H1 (cell line): ENCODE data around the gene BUD23. TPM values are rescaled to one million over a fixed set of nuclear protein-coding genes. Genes with fewer than 3 reads are reported as not detected.

Source experiments
- CTCF ChIA-PET: fragments of 300-600 bp; sonication (Branson Sonifier 250); formaldehyde crosslinking; loops from one replicate; lab custom pipeline; 2021; ENCODE audit not compliant: partially characterized antibody; lab: Charles Lee
- POLR2A ChIA-PET: fragments of 300-600 bp; sonication (Branson Sonifier 250); formaldehyde crosslinking; loops from one replicate; lab custom pipeline; 2021; ENCODE audit warnings: inconsistent platforms; ENCODE audit not compliant: partially characterized antibody; lab: Charles Lee
- DNase-seq, 2 experiments: peaks; one replicate each; pipeline versions ENCODE4 v3.0.0 to v3.0.0-alpha.2; 2010 to 2022; ENCODE audit warnings: low spot score in 2 of 2, low read depth in 1 of 2, mixed read lengths in 1 of 2
- FAIRE-seq: peaks from 2 replicates; lab custom pipeline; 2011; peaks lifted over from hg19 to GRCh38; lab: Jason Lieb, UNC
- H2AFZ ChIP-seq: 2 replicates; pipeline ENCODE4 v1.8.1; 2012; ENCODE audit warnings: low read length, inconsistent platforms
- H2AK5ac ChIP-seq: 2 replicates; pipeline ENCODE4 v1.6.1; 2013; ENCODE audit warnings: low read depth, low read length
- H2BK120ac ChIP-seq: replicated peaks from 2 replicates; pipeline ENCODE3; 2013; ENCODE audit warnings: low read depth, low read length, inconsistent platforms
- H2BK12ac ChIP-seq: 2 replicates; pipeline ENCODE4 v1.6.1; 2013; ENCODE audit warnings: low read depth, low read length
- H2BK15ac ChIP-seq: 2 replicates; pipeline ENCODE4 v1.6.1; 2013; ENCODE audit warnings: low read length
- H2BK20ac ChIP-seq: 2 replicates; pipeline ENCODE4 v1.6.1; 2013; ENCODE audit warnings: low read length
- H2BK5ac ChIP-seq: 2 replicates; pipeline ENCODE4 v1.6.1; 2013; ENCODE audit warnings: low read depth, low read length
- H3K14ac ChIP-seq: 2 replicates; pipeline ENCODE4 v1.6.1; 2013; ENCODE audit warnings: inconsistent platforms; ENCODE audit not compliant: insufficient read length
- H3K18ac ChIP-seq: 2 replicates; pipeline ENCODE4 v1.6.1; 2013; ENCODE audit warnings: low read length; ENCODE audit errors: extremely low read depth
- H3K23ac ChIP-seq: 2 replicates; pipeline ENCODE4 v1.6.1; 2013; ENCODE audit warnings: inconsistent platforms; ENCODE audit not compliant: insufficient read length
- H3K23me2 ChIP-seq: 2 replicates; pipeline ENCODE4 v1.6.1; 2013; ENCODE audit warnings: low read depth, low read length
- H3K27ac ChIP-seq: 2 replicates; pipeline ENCODE4 v1.6.1; 2011; ENCODE audit warnings: low read depth, low read length, inconsistent platforms
- H3K27me3 ChIP-seq, 4 experiments: replicated peaks in 1 of 4; 1 replicate in 1 of 4; 2 replicates in 3 of 4; pipeline versions ENCODE4 v1.6.1 to v1.8.1; 2011 to 2013; ENCODE audit warnings: low read length in 3 of 4, mild to moderate bottlenecking in 3 of 4, inconsistent platforms in 2 of 4, mixed read lengths in 2 of 4, moderate library complexity in 1 of 4; ENCODE audit not compliant: control insufficient read depth in 3 of 4, insufficient read depth in 3 of 4; ENCODE audit errors: extremely low read depth in 1 of 4
- H3K36me3 ChIP-seq, 4 experiments: 2 replicates each; pipeline versions ENCODE4 v1.6.1 to v1.8.1; 2011 to 2013; ENCODE audit warnings: mild to moderate bottlenecking in 4 of 4, low read length in 3 of 4, moderate library complexity in 2 of 4, control low read depth in 1 of 4, inconsistent platforms in 1 of 4; ENCODE audit not compliant: insufficient read depth in 4 of 4, control insufficient read depth in 2 of 4
- H3K4ac ChIP-seq: replicated peaks from 2 replicates; pipeline ENCODE3; 2013; ENCODE audit warnings: low read length, low read depth, mixed read lengths, inconsistent platforms; ENCODE audit not compliant: insufficient read length
- H3K4me1 ChIP-seq, 4 experiments: replicated peaks in 1 of 4; 1 replicate in 1 of 4; 2 replicates in 3 of 4; pipeline versions ENCODE4 v1.6.1 to v1.8.1; 2011 to 2013; ENCODE audit warnings: low read length in 3 of 4, inconsistent platforms in 2 of 4, mixed read lengths in 1 of 4; ENCODE audit not compliant: insufficient read depth in 4 of 4, control insufficient read depth in 3 of 4
- H3K4me2 ChIP-seq, 2 experiments: 2 replicates each; pipeline versions ENCODE4 v1.6.1 to v1.8.1; 2011 to 2013; ENCODE audit warnings: low read depth in 2 of 2, low read length in 2 of 2, control low read depth in 1 of 2, inconsistent platforms in 1 of 2, mild to moderate bottlenecking in 1 of 2; ENCODE audit not compliant: insufficient read depth in 1 of 2
- H3K4me3 ChIP-seq, 4 experiments: fragments of 200-600, 300-600 bp in 1 of 4; sonication (generic), shearing (Covaris generic), sonication (Bioruptor Twin) in 1 of 4; 2 replicates each; pipeline versions ENCODE4 v1.5.1 to v1.8.1; 2011 to 2016; ENCODE audit warnings: low read length in 4 of 4, low read depth in 3 of 4, control low read depth in 2 of 4, inconsistent platforms in 2 of 4, mild to moderate bottlenecking in 2 of 4, mixed read lengths in 1 of 4, moderate library complexity in 1 of 4; ENCODE audit not compliant: insufficient read depth in 2 of 4; ENCODE audit errors: extremely low read depth in 1 of 4
- H3K56ac ChIP-seq: replicated peaks from 2 replicates; pipeline ENCODE3; 2013; ENCODE audit warnings: low read depth, mild to moderate bottlenecking, mixed read lengths, low read length, inconsistent platforms; ENCODE audit not compliant: insufficient read length
- H3K79me1 ChIP-seq: 2 replicates; pipeline ENCODE4 v1.6.1; 2013; ENCODE audit warnings: low read depth, low read length, control low read depth
- H3K79me2 ChIP-seq, 2 experiments: 2 replicates each; pipeline versions ENCODE4 v1.6.1 to v1.8.1; 2012 to 2013; ENCODE audit warnings: low read length in 2 of 2, mild to moderate bottlenecking in 2 of 2, inconsistent platforms in 1 of 2; ENCODE audit not compliant: insufficient read depth in 2 of 2, control insufficient read depth in 1 of 2
- H3K9ac ChIP-seq, 4 experiments: replicated peaks in 1 of 4; 1 replicate in 1 of 4; 2 replicates in 3 of 4; pipeline versions ENCODE4 v1.6.1 to v1.8.1; 2011 to 2013; ENCODE audit warnings: low read depth in 3 of 4, low read length in 3 of 4, control low read depth in 2 of 4, mild to moderate bottlenecking in 2 of 4, moderate library complexity in 2 of 4, inconsistent platforms in 1 of 4; ENCODE audit errors: extremely low read depth in 1 of 4
- H3K9me3 ChIP-seq, 2 experiments: 2 replicates each; pipeline versions ENCODE4 v1.6.1 to v1.8.1; 2012 to 2013; ENCODE audit warnings: mild to moderate bottlenecking in 2 of 2, moderate library complexity in 2 of 2, control low read depth in 1 of 2, inconsistent platforms in 1 of 2, low read depth in 1 of 2, low read length in 1 of 2, mixed read lengths in 1 of 2; ENCODE audit not compliant: insufficient read depth in 2 of 2
- H4K20me1 ChIP-seq, 2 experiments: replicated peaks in 1 of 2; 2 replicates each; pipeline versions ENCODE3 to v1.8.1; 2011 to 2013; ENCODE audit warnings: inconsistent platforms in 2 of 2, low read length in 2 of 2, mild to moderate bottlenecking in 1 of 2; ENCODE audit not compliant: insufficient read depth in 2 of 2, control insufficient read depth in 1 of 2
- H4K5ac ChIP-seq: 2 replicates; pipeline ENCODE4 v1.6.1; 2013; ENCODE audit warnings: low read length, low read depth, mixed read lengths, inconsistent platforms; ENCODE audit not compliant: insufficient read length
- H4K8ac ChIP-seq: 2 replicates; pipeline ENCODE4 v1.8.0; 2013; ENCODE audit warnings: mild to moderate bottlenecking, moderate library complexity, low read length, inconsistent platforms; ENCODE audit not compliant: insufficient read depth; ENCODE audit errors: extremely low read depth
- H4K91ac ChIP-seq: replicated peaks from 2 replicates; pipeline ENCODE3; 2013; ENCODE audit warnings: low read length, mixed read lengths, inconsistent platforms; ENCODE audit not compliant: insufficient read length
- POLR2AphosphoS5 ChIP-seq: IDR thresholded peaks from 2 replicates; pipeline ENCODE4 v1.6.1; 2011; ENCODE audit warnings: low read depth, low read length
- WGBS, 2 experiments: shearing (Covaris generic) in 1 of 2; methylation state at CpG; one replicate each; pipeline versions ENCODE4 v1.1.6 to v1.1.7; 2013 to 2015; ENCODE audit warnings: low lambda C conversion rate in 2 of 2, mixed read lengths in 2 of 2, inconsistent platforms in 1 of 2, low coverage in 1 of 2, missing lambda C conversion rate in 1 of 2; ENCODE audit not compliant: insufficient replicate concordance in 2 of 2, insufficient coverage in 1 of 2, insufficient read length in 1 of 2; ENCODE audit errors: extremely low coverage in 1 of 2, missing lambda C conversion rate in 1 of 2; 5-methylcytosine and 5-hydroxymethylcytosine counted together
- polyA plus RNA-seq, 7 experiments: library from polyadenylated mRNA; depleted of rRNA in 3 of 7; stranded (reverse) in 5 of 7; unstranded in 2 of 7; fragments of >200 nt in 5 of 7; fragments of 200-250 nt in 2 of 7; gene quantifications; 1 replicate in 5 of 7; 2 replicates in 1 of 7; 4 replicates in 1 of 7; pipeline versions ENCODE4 v1.2.1 to v1.2.3, GENCODE V29; 2011 to 2013; ENCODE audit warnings: missing spikeins in 2 of 7, mixed read lengths in 2 of 7
- total RNA-seq: library from RNA; stranded (reverse); fragmentation: NEBNext Ultra II Directional; extraction: Animal tissue kit (Norgen Biotek cat#: 25700); gene quantifications from 2 replicates; pipeline ENCODE4 v1.2.1, GENCODE V29; 2021

Gene BUD23
- total and polyA plus RNA-seq, 2 of the 8 experiments (the other 6 are each of a cell fraction or from before 2014, with no cell fraction given), result 72.3 to 78.4 TPM

GRCh38 chr7:73699370-73700068, 16.1 kb downstream of the BUD23 start:
- H3K9me3 ChIP-seq, result no peaks in the 10 kb centered on the region
- peaks cover 0 to 16% (median 11%) of the 10 kb centered on the region in 4 experiments; a peak in 6 of 7 replicates for H3K4me1 ChIP-seq
- CTCF ChIA-PET, result interaction anchor here (0.7 to 9.7 kb wide), 10 partner anchors 12 to 177 kb away, joined by 3 to 130 read pairs (median 4); partner anchors contain the start of gene BAZ1B
- 88% methylated on average over 13 of the region's 15 CpGs; no CpG with 5 or more reads in 1 of the 2 experiments for WGBS, 2 experiments
- H3K23me2 ChIP-seq, result peaks cover 2% of the 10 kb centered on the region; the same call in 1 of the 2 replicates
- no peak overlapping the region for H2BK12ac ChIP-seq
- H3K9ac ChIP-seq, result no peak overlapping the region
- peaks cover 6 to 16% of the 10 kb centered on the region in 2 experiments for H4K20me1 ChIP-seq
- H3K27ac ChIP-seq, result no peak overlapping the region; the same call in 1 of the 2 replicates
- H2AFZ ChIP-seq, result no peak overlapping the region
- no peak overlapping the region for H4K8ac ChIP-seq
- no peak overlapping the region for H2BK20ac ChIP-seq
- FAIRE-seq (no peak), DNase-seq (peak in 1 of 2 experiments; percentile 45)
- no peak overlapping the region for H3K4ac ChIP-seq
- H3K4me3 ChIP-seq, result no peak overlapping the region
- no peak overlapping the region for H4K5ac ChIP-seq
- no peak overlapping the region for H2BK5ac ChIP-seq
- H3K36me3 ChIP-seq, result peaks cover 8 to 29% (median 13%) of the 10 kb centered on the region in 4 experiments; a peak in 6 of 8 replicates
- no peaks in the 10 kb centered on the region for H3K27me3 ChIP-seq
- no peak overlapping the region for H3K23ac ChIP-seq
- H4K91ac ChIP-seq, result no peak overlapping the region
- no peak overlapping the region for H3K18ac ChIP-seq
- H3K56ac ChIP-seq, result no peak overlapping the region
- H3K79me2 ChIP-seq, result no peaks in the 10 kb centered on the region
- POLR2A ChIA-PET, result interaction anchor here (0.7 to 4.9 kb wide), 6 partner anchors 8 to 34 kb away, joined by 3 to 37 read pairs (median 5); partner anchors contain the start of gene STX1A
- H3K4me2 ChIP-seq, result no peak overlapping the region
- H2AK5ac ChIP-seq, result no peak overlapping the region
- no peak overlapping the region for H3K14ac ChIP-seq
- no peak overlapping the region for H2BK15ac ChIP-seq
- no peaks in the 10 kb centered on the region for H3K79me1 ChIP-seq
- no peak overlapping the region for H2BK120ac ChIP-seq
- peak; percentile 9; the same call in 1 of the 2 replicates for TF ChIP-seq POLR2AphosphoS5
